H1 (cell line): Measurements from ENCODE around the gene CDON. TPM values are rescaled to one million over a fixed set of nuclear protein-coding genes. Genes with fewer than 3 reads are reported as not detected.

ENCODE experiments used
- CTCF ChIA-PET: fragments of 300-600 bp; sonication (Branson Sonifier 250); formaldehyde crosslinking; loops from one replicate; lab custom pipeline; 2021; ENCODE audit not compliant: partially characterized antibody; lab: Charles Lee
- POLR2A ChIA-PET: fragments of 300-600 bp; sonication (Branson Sonifier 250); formaldehyde crosslinking; loops from one replicate; lab custom pipeline; 2021; ENCODE audit warnings: inconsistent platforms; ENCODE audit not compliant: partially characterized antibody; lab: Charles Lee
- DNase-seq, 2 experiments: peaks; one replicate each; pipeline versions ENCODE4 v3.0.0 to v3.0.0-alpha.2; 2010 to 2022; ENCODE audit warnings: low spot score in 2 of 2, low read depth in 1 of 2, mixed read lengths in 1 of 2
- FAIRE-seq: peaks from 2 replicates; lab custom pipeline; 2011; peaks lifted over from hg19 to GRCh38; lab: Jason Lieb, UNC
- H2AFZ ChIP-seq: 2 replicates; pipeline ENCODE4 v1.8.1; 2012; ENCODE audit warnings: low read length, inconsistent platforms
- H2AK5ac ChIP-seq: 2 replicates; pipeline ENCODE4 v1.6.1; 2013; ENCODE audit warnings: low read depth, low read length
- H2BK120ac ChIP-seq: replicated peaks from 2 replicates; pipeline ENCODE3; 2013; ENCODE audit warnings: low read depth, low read length, inconsistent platforms
- H2BK12ac ChIP-seq: 2 replicates; pipeline ENCODE4 v1.6.1; 2013; ENCODE audit warnings: low read depth, low read length
- H2BK15ac ChIP-seq: 2 replicates; pipeline ENCODE4 v1.6.1; 2013; ENCODE audit warnings: low read length
- H2BK20ac ChIP-seq: 2 replicates; pipeline ENCODE4 v1.6.1; 2013; ENCODE audit warnings: low read length
- H2BK5ac ChIP-seq: 2 replicates; pipeline ENCODE4 v1.6.1; 2013; ENCODE audit warnings: low read depth, low read length
- H3K14ac ChIP-seq: 2 replicates; pipeline ENCODE4 v1.6.1; 2013; ENCODE audit warnings: inconsistent platforms; ENCODE audit not compliant: insufficient read length
- H3K18ac ChIP-seq: 2 replicates; pipeline ENCODE4 v1.6.1; 2013; ENCODE audit warnings: low read length; ENCODE audit errors: extremely low read depth
- H3K23ac ChIP-seq: 2 replicates; pipeline ENCODE4 v1.6.1; 2013; ENCODE audit warnings: inconsistent platforms; ENCODE audit not compliant: insufficient read length
- H3K23me2 ChIP-seq: 2 replicates; pipeline ENCODE4 v1.6.1; 2013; ENCODE audit warnings: low read depth, low read length
- H3K27ac ChIP-seq: 2 replicates; pipeline ENCODE4 v1.6.1; 2011; ENCODE audit warnings: low read depth, low read length, inconsistent platforms
- H3K27me3 ChIP-seq, 4 experiments: replicated peaks in 1 of 4; 1 replicate in 1 of 4; 2 replicates in 3 of 4; pipeline versions ENCODE4 v1.6.1 to v1.8.1; 2011 to 2013; ENCODE audit warnings: low read length in 3 of 4, mild to moderate bottlenecking in 3 of 4, inconsistent platforms in 2 of 4, mixed read lengths in 2 of 4, moderate library complexity in 1 of 4; ENCODE audit not compliant: control insufficient read depth in 3 of 4, insufficient read depth in 3 of 4; ENCODE audit errors: extremely low read depth in 1 of 4
- H3K36me3 ChIP-seq, 4 experiments: 2 replicates each; pipeline versions ENCODE4 v1.6.1 to v1.8.1; 2011 to 2013; ENCODE audit warnings: mild to moderate bottlenecking in 4 of 4, low read length in 3 of 4, moderate library complexity in 2 of 4, control low read depth in 1 of 4, inconsistent platforms in 1 of 4; ENCODE audit not compliant: insufficient read depth in 4 of 4, control insufficient read depth in 2 of 4
- H3K4ac ChIP-seq: replicated peaks from 2 replicates; pipeline ENCODE3; 2013; ENCODE audit warnings: low read length, low read depth, mixed read lengths, inconsistent platforms; ENCODE audit not compliant: insufficient read length
- H3K4me1 ChIP-seq, 4 experiments: replicated peaks in 1 of 4; 1 replicate in 1 of 4; 2 replicates in 3 of 4; pipeline versions ENCODE4 v1.6.1 to v1.8.1; 2011 to 2013; ENCODE audit warnings: low read length in 3 of 4, inconsistent platforms in 2 of 4, mixed read lengths in 1 of 4; ENCODE audit not compliant: insufficient read depth in 4 of 4, control insufficient read depth in 3 of 4
- H3K4me2 ChIP-seq, 2 experiments: 2 replicates each; pipeline versions ENCODE4 v1.6.1 to v1.8.1; 2011 to 2013; ENCODE audit warnings: low read depth in 2 of 2, low read length in 2 of 2, control low read depth in 1 of 2, inconsistent platforms in 1 of 2, mild to moderate bottlenecking in 1 of 2; ENCODE audit not compliant: insufficient read depth in 1 of 2
- H3K4me3 ChIP-seq, 4 experiments: fragments of 200-600, 300-600 bp in 1 of 4; sonication (generic), shearing (Covaris generic), sonication (Bioruptor Twin) in 1 of 4; 2 replicates each; pipeline versions ENCODE4 v1.5.1 to v1.8.1; 2011 to 2016; ENCODE audit warnings: low read length in 4 of 4, low read depth in 3 of 4, control low read depth in 2 of 4, inconsistent platforms in 2 of 4, mild to moderate bottlenecking in 2 of 4, mixed read lengths in 1 of 4, moderate library complexity in 1 of 4; ENCODE audit not compliant: insufficient read depth in 2 of 4; ENCODE audit errors: extremely low read depth in 1 of 4
- H3K56ac ChIP-seq: replicated peaks from 2 replicates; pipeline ENCODE3; 2013; ENCODE audit warnings: low read depth, mild to moderate bottlenecking, mixed read lengths, low read length, inconsistent platforms; ENCODE audit not compliant: insufficient read length
- H3K79me1 ChIP-seq: 2 replicates; pipeline ENCODE4 v1.6.1; 2013; ENCODE audit warnings: low read depth, low read length, control low read depth
- H3K79me2 ChIP-seq, 2 experiments: 2 replicates each; pipeline versions ENCODE4 v1.6.1 to v1.8.1; 2012 to 2013; ENCODE audit warnings: low read length in 2 of 2, mild to moderate bottlenecking in 2 of 2, inconsistent platforms in 1 of 2; ENCODE audit not compliant: insufficient read depth in 2 of 2, control insufficient read depth in 1 of 2
- H3K9ac ChIP-seq, 4 experiments: replicated peaks in 1 of 4; 1 replicate in 1 of 4; 2 replicates in 3 of 4; pipeline versions ENCODE4 v1.6.1 to v1.8.1; 2011 to 2013; ENCODE audit warnings: low read depth in 3 of 4, low read length in 3 of 4, control low read depth in 2 of 4, mild to moderate bottlenecking in 2 of 4, moderate library complexity in 2 of 4, inconsistent platforms in 1 of 4; ENCODE audit errors: extremely low read depth in 1 of 4
- H3K9me3 ChIP-seq, 2 experiments: 2 replicates each; pipeline versions ENCODE4 v1.6.1 to v1.8.1; 2012 to 2013; ENCODE audit warnings: mild to moderate bottlenecking in 2 of 2, moderate library complexity in 2 of 2, control low read depth in 1 of 2, inconsistent platforms in 1 of 2, low read depth in 1 of 2, low read length in 1 of 2, mixed read lengths in 1 of 2; ENCODE audit not compliant: insufficient read depth in 2 of 2
- H4K20me1 ChIP-seq, 2 experiments: replicated peaks in 1 of 2; 2 replicates each; pipeline versions ENCODE3 to v1.8.1; 2011 to 2013; ENCODE audit warnings: inconsistent platforms in 2 of 2, low read length in 2 of 2, mild to moderate bottlenecking in 1 of 2; ENCODE audit not compliant: insufficient read depth in 2 of 2, control insufficient read depth in 1 of 2
- H4K5ac ChIP-seq: 2 replicates; pipeline ENCODE4 v1.6.1; 2013; ENCODE audit warnings: low read length, low read depth, mixed read lengths, inconsistent platforms; ENCODE audit not compliant: insufficient read length
- H4K8ac ChIP-seq: 2 replicates; pipeline ENCODE4 v1.8.0; 2013; ENCODE audit warnings: mild to moderate bottlenecking, moderate library complexity, low read length, inconsistent platforms; ENCODE audit not compliant: insufficient read depth; ENCODE audit errors: extremely low read depth
- H4K91ac ChIP-seq: replicated peaks from 2 replicates; pipeline ENCODE3; 2013; ENCODE audit warnings: low read length, mixed read lengths, inconsistent platforms; ENCODE audit not compliant: insufficient read length
- BRCA1 ChIP-seq: IDR thresholded peaks from 2 replicates; pipeline ENCODE4 v1.6.1; 2012; ENCODE audit warnings: low read depth, low read length, improper control_type of control experiment
- CHD2 ChIP-seq: IDR thresholded peaks from 2 replicates; pipeline ENCODE4 v1.6.1; 2012; ENCODE audit warnings: low read length, improper control_type of control experiment
- EGR1 ChIP-seq: IDR thresholded peaks from 2 replicates; pipeline ENCODE4 v1.6.1; 2011; ENCODE audit warnings: low read depth, low read length, borderline replicate concordance
- RNF2 ChIP-seq: fragments of 200-900, 300-1000 bp; sonication (generic); IDR thresholded peaks from 2 replicates; pipeline ENCODE4 v1.7.1; 2016; ENCODE audit warnings: borderline replicate concordance, low read depth, mild to moderate bottlenecking, antibody characterized with exemption, low read length; ENCODE audit not compliant: poor library complexity, severe bottlenecking; ENCODE audit errors: missing control alignments
- RXRA ChIP-seq: IDR thresholded peaks from 2 replicates; pipeline ENCODE4 v1.6.1; 2011; ENCODE audit warnings: low read depth, mild to moderate bottlenecking, low read length, moderate library complexity; ENCODE audit not compliant: insufficient read depth
- SP2 ChIP-seq: IDR thresholded peaks from 2 replicates; pipeline ENCODE4 v1.6.1; 2012; ENCODE audit warnings: mild to moderate bottlenecking, low read length, inconsistent platforms
- SRF ChIP-seq: IDR thresholded peaks from 2 replicates; pipeline ENCODE4 v1.6.1; 2011; ENCODE audit warnings: mild to moderate bottlenecking, low read depth, low read length, moderate library complexity
- TBP ChIP-seq: IDR thresholded peaks from 2 replicates; pipeline ENCODE4 v1.6.1; 2011; ENCODE audit warnings: low read depth, low read length, improper control_type of control experiment
- YY1 ChIP-seq: IDR thresholded peaks from 2 replicates; pipeline ENCODE4 v1.6.1; 2011; ENCODE audit warnings: low read depth, mild to moderate bottlenecking, low read length
- WGBS, 2 experiments: shearing (Covaris generic) in 1 of 2; methylation state at CpG; one replicate each; pipeline versions ENCODE4 v1.1.6 to v1.1.7; 2013 to 2015; ENCODE audit warnings: low lambda C conversion rate in 2 of 2, mixed read lengths in 2 of 2, inconsistent platforms in 1 of 2, low coverage in 1 of 2, missing lambda C conversion rate in 1 of 2; ENCODE audit not compliant: insufficient replicate concordance in 2 of 2, insufficient coverage in 1 of 2, insufficient read length in 1 of 2; ENCODE audit errors: extremely low coverage in 1 of 2, missing lambda C conversion rate in 1 of 2; 5-methylcytosine and 5-hydroxymethylcytosine counted together
- polyA plus RNA-seq, 7 experiments: library from polyadenylated mRNA; depleted of rRNA in 3 of 7; stranded (reverse) in 5 of 7; unstranded in 2 of 7; fragments of >200 nt in 5 of 7; fragments of 200-250 nt in 2 of 7; gene quantifications; 1 replicate in 5 of 7; 2 replicates in 1 of 7; 4 replicates in 1 of 7; pipeline versions ENCODE4 v1.2.1 to v1.2.3, GENCODE V29; 2011 to 2013; ENCODE audit warnings: missing spikeins in 2 of 7, mixed read lengths in 2 of 7
- total RNA-seq: library from RNA; stranded (reverse); fragmentation: NEBNext Ultra II Directional; extraction: Animal tissue kit (Norgen Biotek cat#: 25700); gene quantifications from 2 replicates; pipeline ENCODE4 v1.2.1, GENCODE V29; 2021

Gene CDON
- total and polyA plus RNA-seq, 2 of the 8 experiments (the other 6 are each of a cell fraction or from before 2014, with no cell fraction given), result 11.0 to 32.5 TPM

DNA sequence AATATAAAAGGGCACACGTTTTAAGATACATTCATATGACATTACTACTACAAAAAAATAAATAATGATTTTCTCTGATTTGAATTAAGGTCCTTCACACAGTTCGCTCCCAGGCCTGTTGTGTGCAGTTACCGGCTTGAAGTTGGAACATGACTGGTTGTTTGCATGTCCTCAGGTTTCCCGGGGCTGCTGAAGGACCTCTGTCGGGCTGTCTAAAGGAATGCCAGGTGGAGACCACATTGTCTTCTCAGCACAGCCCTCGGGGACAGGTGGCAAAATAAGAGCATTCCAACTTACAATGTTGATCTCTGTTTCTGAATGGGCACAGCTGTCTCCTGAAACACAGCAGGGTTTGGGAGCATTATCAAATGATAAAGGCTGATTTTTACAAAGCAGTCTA lies 101.9 kb downstream of the CDON start:
- no peak overlapping the region for H2AFZ ChIP-seq
- CTCF ChIA-PET, result interaction anchor here (0.8 to 9.1 kb wide), 3 partner anchors 18 to 233 kb away, joined by 3 to 65 read pairs (median 5); partner anchors contain the start of gene VSIG10L2

More for the DNA sequence above, 101.9 kb downstream of the CDON start:
- Histone ChIP-seq H3K79me1 (no peaks in the 10 kb centered on the region; the same call in 1 of the 2 replicates), H3K9me3 (0 out of 4 replicates have a peak, but pooled peaks cover 0 to 3% of the 10 kb centered on the region in 2 experiments), H3K4me3 (no peak overlapping the region), H4K91ac (no peak overlapping the region), H3K79me2 (no peaks in the 10 kb centered on the region), H3K23ac (no peak overlapping the region), H3K4me1 (no peaks in the 10 kb centered on the region), H4K5ac (no peak overlapping the region), H3K4me2 (no peak overlapping the region), H2BK15ac (no peak overlapping the region), H3K14ac (no peak overlapping the region), H4K8ac (no peak overlapping the region), H2AK5ac (no peak overlapping the region), H2BK20ac (no peak overlapping the region), H3K9ac (no peak overlapping the region), H3K23me2 (no peaks in the 10 kb centered on the region), H2BK5ac (no peak overlapping the region), H4K20me1 (no peaks in the 10 kb centered on the region), H3K27ac (no peak overlapping the region), H3K36me3 (peaks cover 0 to 19% (median 4%) of the 10 kb centered on the region in 4 experiments; a peak in 5 of 8 replicates), H2BK120ac (no peak overlapping the region), H3K27me3 (no peaks in the 10 kb centered on the region), H3K4ac (no peak overlapping the region), H2BK12ac (no peak overlapping the region), H3K56ac (no peak overlapping the region), H3K18ac (no peak overlapping the region)
- TF ChIP-seq RNF2, result no peak
- no peak for TF ChIP-seq YY1
- TF ChIP-seq SP2, result no peak
- TF ChIP-seq TBP, result no peak
- no peak for TF ChIP-seq RXRA
- no peak for TF ChIP-seq CHD2
- no peak for TF ChIP-seq EGR1
- no peak for TF ChIP-seq BRCA1
- TF ChIP-seq SRF, result no peak
- 87% methylated on average over 6 of the region's 6 CpGs; no CpG with 5 or more reads in 1 of the 2 experiments for WGBS, 2 experiments
- FAIRE-seq (no peak), DNase-seq (no peak)
- POLR2A ChIA-PET, result interaction anchor here (1.2 to 1.7 kb wide), 3 partner anchors 11 to 29 kb away, joined by 3 to 5 read pairs (median 3); no protein-coding TSS in a partner anchor
